GM23338 (cell line): ENCODE measurements around the gene KRT75. TPM values are rescaled to one million over a fixed set of nuclear protein-coding genes. Genes with fewer than 3 reads are reported as not detected.
A peak's percentile ranks its signal among the peaks of the same experiment; 100 is the strongest.

Experiments
- ATAC-seq: fragments of 200-7000 bp; cut with Tn5 transposase; 3 replicates; pipeline ENCODE4 v1.9.1; 2020
- DNase-seq: peaks from one replicate; pipeline ENCODE4 v3.0.0-alpha.2; 2015; ENCODE audit warnings: low spot score
- H2AFZ ChIP-seq: fragments of 200-600 bp; sonication (generic); 2 replicates; pipeline ENCODE4 v1.8.0; 2016; ENCODE audit warnings: antibody characterized with exemption, mild to moderate bottlenecking, moderate library complexity
- H3F3A ChIP-seq: fragments of 200-600 bp; sonication (generic); replicated peaks from 2 replicates; pipeline ENCODE4 v1.8.0; 2017; ENCODE audit warnings: antibody characterized with exemption, mixed run types, low read depth
- H3K27ac ChIP-seq: fragments of 200-600 bp; sonication (generic); 2 replicates; pipeline ENCODE4 v1.6.1; 2016; ENCODE audit warnings: low read depth
- H3K27me3 ChIP-seq: fragments of 200-600 bp; sonication (generic); 2 replicates; pipeline ENCODE4 v1.8.0; 2016; ENCODE audit warnings: mild to moderate bottlenecking, mixed run types, moderate library complexity; ENCODE audit not compliant: insufficient read depth
- H3K36me3 ChIP-seq: fragments of 200-600 bp; sonication (generic); 2 replicates; pipeline ENCODE4 v1.8.0; 2016; ENCODE audit warnings: mild to moderate bottlenecking; ENCODE audit not compliant: insufficient read depth
- H3K4me1 ChIP-seq: fragments of 200-600 bp; sonication (generic); 2 replicates; pipeline ENCODE4 v1.8.0; 2016; ENCODE audit warnings: mild to moderate bottlenecking, moderate library complexity; ENCODE audit not compliant: insufficient read depth
- H3K4me2 ChIP-seq: fragments of 200-600 bp; sonication (generic); 2 replicates; pipeline ENCODE4 v1.7.1; 2017; ENCODE audit warnings: mixed run types
- H3K4me3 ChIP-seq: fragments of 200-600 bp; sonication (generic); 2 replicates; pipeline ENCODE4 v1.6.1; 2016; ENCODE audit warnings: mixed run types
- H3K79me2 ChIP-seq: fragments of 200-600 bp; sonication (generic); replicated peaks from 2 replicates; pipeline ENCODE4 v1.8.0; 2017; ENCODE audit warnings: mild to moderate bottlenecking; ENCODE audit not compliant: insufficient read depth
- H3K9me2 ChIP-seq: fragments of 200-600 bp; sonication (generic); 2 replicates; pipeline ENCODE4 v1.8.0; 2017; ENCODE audit not compliant: insufficient read depth
- H4K20me1 ChIP-seq: fragments of 200-600 bp; sonication (generic); replicated peaks from 2 replicates; pipeline ENCODE4 v1.8.0; 2017; ENCODE audit warnings: mild to moderate bottlenecking; ENCODE audit not compliant: insufficient read depth
- H3K27ac Mint-ChIP-seq: 2 replicates; pipeline ENCODE4 v1.8.0; 2020; ENCODE audit warnings: inconsistent platforms, mild to moderate bottlenecking, moderate library complexity, mixed read lengths
- H3K27me3 Mint-ChIP-seq: 3 replicates; pipeline ENCODE4 v1.8.0; 2022; ENCODE audit warnings: low read depth, mild to moderate bottlenecking, moderate library complexity, mixed read lengths, inconsistent platforms; ENCODE audit not compliant: insufficient read depth, poor library complexity
- H3K36me3 Mint-ChIP-seq: 3 replicates; pipeline ENCODE4 v1.8.0; 2021; ENCODE audit warnings: low read depth, mild to moderate bottlenecking, inconsistent platforms, moderate library complexity, mixed read lengths
- H3K4me1 Mint-ChIP-seq: 3 replicates; pipeline ENCODE4 v1.8.0; 2020; ENCODE audit warnings: mild to moderate bottlenecking, inconsistent platforms, mixed read lengths
- H3K4me3 Mint-ChIP-seq: 3 replicates; pipeline ENCODE4 v1.8.0; 2021; ENCODE audit warnings: moderate library complexity, mild to moderate bottlenecking, inconsistent platforms, mixed read lengths
- H3K9me3 Mint-ChIP-seq: 3 replicates; pipeline ENCODE4 v1.8.0; 2020; ENCODE audit warnings: moderate library complexity, mild to moderate bottlenecking, inconsistent platforms, mixed read lengths
- ETS1 ChIP-seq: IDR thresholded peaks from 2 replicates; pipeline ENCODE4 v1.6.1; 2016; ENCODE audit warnings: antibody characterized with exemption
- EZH2 ChIP-seq: fragments of 200-600 bp; sonication (generic); IDR thresholded peaks from one replicate; pipeline ENCODE4 v1.8.0; 2017; ENCODE audit warnings: antibody characterized with exemption, mild to moderate bottlenecking, low read depth; ENCODE audit not compliant: unreplicated experiment
- EZH2phosphoT487 ChIP-seq: fragments of 200-600 bp; sonication (generic); IDR thresholded peaks from one replicate; pipeline ENCODE4 v1.8.1; 2018; ENCODE audit warnings: antibody characterized with exemption; ENCODE audit not compliant: unreplicated experiment
- JUNB ChIP-seq: IDR thresholded peaks from one replicate; pipeline ENCODE4 v1.6.1; 2016; ENCODE audit warnings: antibody characterized with exemption; ENCODE audit not compliant: unreplicated experiment
- POLR2AphosphoS5 ChIP-seq: IDR thresholded peaks from 2 replicates; pipeline ENCODE4 v1.6.1; 2016; ENCODE audit warnings: antibody characterized with exemption, low read depth
- STAT1 ChIP-seq: IDR thresholded peaks from one replicate; pipeline ENCODE4 v1.6.1; 2016; ENCODE audit warnings: antibody characterized with exemption; ENCODE audit not compliant: unreplicated experiment
- ZNF331 ChIP-seq: fragments of 250-450 bp; sonication (Bioruptor Pico); IDR thresholded peaks from 2 replicates; pipeline ENCODE4 v1.5.0; 2020; ENCODE audit warnings: low read depth, mild to moderate bottlenecking, moderate library complexity
- polyA plus RNA-seq: library from polyadenylated mRNA; unstranded; fragments of >200 nt; fragmentation: Nextera tagmentation; extraction: Ambion mirVana; gene quantifications from 2 replicates; pipeline ENCODE4 v1.2.1, GENCODE V29; 2016
- total RNA-seq: library from RNA; depleted of rRNA; stranded (reverse); fragments of >200 nt; shearing (Covaris generic); gene quantifications from 2 replicates; pipeline ENCODE4 v1.2.3, GENCODE V29; 2014
- TF ChIP-seq, protein P1 (sequence below), 2 experiments: fragments of 200-600 bp in 1 of 2; sonication (generic) in 1 of 2; conservative IDR thresholded peaks; 2 replicates each; pipeline versions ENCODE4 v1.5.1 to v1.6.1; 2016 to 2017; ENCODE audit warnings: antibody characterized with exemption in 2 of 2, low read depth in 2 of 2, mild to moderate bottlenecking in 2 of 2, moderate library complexity in 1 of 2

Gene KRT75
- total and polyA plus RNA-seq, 2 experiments from 2014 or later: not detected

- Histone ChIP-seq H3K9me2 (no peaks in the 10 kb centered on the region), H3K4me3 (no peak overlapping the region), H4K20me1 (no peaks in the 10 kb centered on the region), H3K27me3 (no peaks in the 10 kb centered on the region), H3K27ac (no peak overlapping the region), H3K79me2 (no peaks in the 10 kb centered on the region), H3K4me1 (no peaks in the 10 kb centered on the region), H3F3A (no peaks in the 10 kb centered on the region), H2AFZ (no peak overlapping the region), H3K36me3 (no peaks in the 10 kb centered on the region), H3K4me2 (no peak overlapping the region)
- Mint-ChIP-seq H3K27ac (no peak overlapping the region), H3K9me3 (peaks cover 4% of the 10 kb centered on the region; the same call in 1 of the 3 replicates), H3K4me1 (no peaks in the 10 kb centered on the region; the same call in 2 of the 3 replicates), H3K36me3 (no peaks in the 10 kb centered on the region; the same call in 2 of the 3 replicates), H3K27me3 (no peaks in the 10 kb centered on the region), H3K4me3 (no peak overlapping the region)
- ATAC-seq: no peak
- TF ChIP-seq EZH2phosphoT487 (no peak), EZH2 (no peak), JUNB (no peak), POLR2AphosphoS5 (no peak), ETS1 (no peak), ZNF331 (CRISPR knock-in tag) (no peak)
- TF ChIP-seq, protein P1, sequence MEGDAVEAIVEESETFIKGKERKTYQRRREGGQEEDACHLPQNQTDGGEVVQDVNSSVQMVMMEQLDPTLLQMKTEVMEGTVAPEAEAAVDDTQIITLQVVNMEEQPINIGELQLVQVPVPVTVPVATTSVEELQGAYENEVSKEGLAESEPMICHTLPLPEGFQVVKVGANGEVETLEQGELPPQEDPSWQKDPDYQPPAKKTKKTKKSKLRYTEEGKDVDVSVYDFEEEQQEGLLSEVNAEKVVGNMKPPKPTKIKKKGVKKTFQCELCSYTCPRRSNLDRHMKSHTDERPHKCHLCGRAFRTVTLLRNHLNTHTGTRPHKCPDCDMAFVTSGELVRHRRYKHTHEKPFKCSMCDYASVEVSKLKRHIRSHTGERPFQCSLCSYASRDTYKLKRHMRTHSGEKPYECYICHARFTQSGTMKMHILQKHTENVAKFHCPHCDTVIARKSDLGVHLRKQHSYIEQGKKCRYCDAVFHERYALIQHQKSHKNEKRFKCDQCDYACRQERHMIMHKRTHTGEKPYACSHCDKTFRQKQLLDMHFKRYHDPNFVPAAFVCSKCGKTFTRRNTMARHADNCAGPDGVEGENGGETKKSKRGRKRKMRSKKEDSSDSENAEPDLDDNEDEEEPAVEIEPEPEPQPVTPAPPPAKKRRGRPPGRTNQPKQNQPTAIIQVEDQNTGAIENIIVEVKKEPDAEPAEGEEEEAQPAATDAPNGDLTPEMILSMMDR (conservative IDR thresholded peaks at IDR 0.05; ENCODE audit: low read depth in 2 of 2): no peak
- DNase-seq: no peak
Observed at GRCh38 chr12:52464897-52465296, 30.7 kb upstream of the KRT75 start.

- no peaks in the 10 kb centered on the region for H3K4me1 ChIP-seq
- no peaks in the 10 kb centered on the region for H3K9me2 ChIP-seq
- no peaks in the 10 kb centered on the region; the same call in 2 of the 3 replicates for H3K9me3 Mint-ChIP-seq
- TF ChIP-seq STAT1: no peak
- TF ChIP-seq, protein P1 (conservative IDR thresholded peaks at IDR 0.05; ENCODE audit: low read depth in 2 of 2): peak in 1 of 2 experiments; percentile 48; a peak in 2 of 4 replicates
- H3K27ac Mint-ChIP-seq: no peak overlapping the region
- H4K20me1 ChIP-seq: no peaks in the 10 kb centered on the region
- no peak overlapping the region for H3K4me2 ChIP-seq
- H3K36me3 ChIP-seq: no peaks in the 10 kb centered on the region
- no peak for ATAC-seq
- no peaks in the 10 kb centered on the region for H3K27me3 Mint-ChIP-seq
- H2AFZ ChIP-seq: no peak overlapping the region
- no peaks in the 10 kb centered on the region for H3K79me2 ChIP-seq
- no peaks in the 10 kb centered on the region for H3F3A ChIP-seq
- no peak overlapping the region for H3K4me3 Mint-ChIP-seq
- H3K27ac ChIP-seq: no peak overlapping the region
- H3K27me3 ChIP-seq: no peaks in the 10 kb centered on the region
- no peaks in the 10 kb centered on the region for H3K4me1 Mint-ChIP-seq
- H3K36me3 Mint-ChIP-seq: no peaks in the 10 kb centered on the region
- no peak overlapping the region for H3K4me3 ChIP-seq
- DNase-seq: no peak
Observed at GRCh38 chr12:52461693-52462092, 27.5 kb upstream of the KRT75 start.
